EL (cell line): ENCODE measurements around the gene SMPD4.
A peak's percentile ranks its signal among the peaks of the same experiment; 100 is the strongest.
"Not testable (repeated sequence)": the region's sequence is repeated elsewhere in the genome, so short reads cannot be mapped to it uniquely, and the experiment has no call there.

Experiments used
- DNase-seq: peaks from one replicate; pipeline ENCODE4 v3.0.0-alpha.2; 2016

SMPD4 gene

DNA sequence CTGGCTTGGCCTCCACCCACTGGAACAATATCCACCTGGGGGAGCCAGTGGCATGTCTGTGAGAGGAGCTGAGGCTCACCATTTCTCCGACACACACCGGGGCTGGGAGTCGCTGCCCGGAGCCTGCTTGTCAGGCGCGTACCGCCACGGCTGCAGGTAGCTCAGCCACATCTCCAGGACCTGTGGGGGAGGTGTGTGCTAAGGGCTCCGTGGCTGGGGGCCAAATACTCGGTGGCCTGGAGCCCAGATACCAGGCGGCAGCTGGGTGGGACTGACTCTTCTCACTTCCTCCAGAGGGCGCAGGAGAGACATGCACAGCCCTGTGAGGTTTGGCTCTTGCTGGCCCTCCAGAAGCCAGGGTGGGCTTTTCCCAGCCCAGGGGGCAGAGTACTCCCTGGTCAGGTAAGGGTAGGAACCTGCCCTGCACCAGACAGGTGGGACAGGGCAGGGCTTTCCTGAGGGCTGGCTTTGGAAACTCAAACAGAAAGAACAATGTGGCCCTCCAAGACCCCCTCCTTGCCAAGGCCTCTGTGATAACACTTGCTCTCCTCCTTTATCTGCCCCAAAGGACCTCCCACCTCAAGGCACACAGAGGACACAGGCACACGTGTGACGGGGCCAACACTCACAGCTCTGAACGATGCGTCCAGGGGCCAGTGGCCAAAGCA is 25.3 kb downstream of the SMPD4 start:
- DNase-seq, result peak; percentile 31

DNA sequence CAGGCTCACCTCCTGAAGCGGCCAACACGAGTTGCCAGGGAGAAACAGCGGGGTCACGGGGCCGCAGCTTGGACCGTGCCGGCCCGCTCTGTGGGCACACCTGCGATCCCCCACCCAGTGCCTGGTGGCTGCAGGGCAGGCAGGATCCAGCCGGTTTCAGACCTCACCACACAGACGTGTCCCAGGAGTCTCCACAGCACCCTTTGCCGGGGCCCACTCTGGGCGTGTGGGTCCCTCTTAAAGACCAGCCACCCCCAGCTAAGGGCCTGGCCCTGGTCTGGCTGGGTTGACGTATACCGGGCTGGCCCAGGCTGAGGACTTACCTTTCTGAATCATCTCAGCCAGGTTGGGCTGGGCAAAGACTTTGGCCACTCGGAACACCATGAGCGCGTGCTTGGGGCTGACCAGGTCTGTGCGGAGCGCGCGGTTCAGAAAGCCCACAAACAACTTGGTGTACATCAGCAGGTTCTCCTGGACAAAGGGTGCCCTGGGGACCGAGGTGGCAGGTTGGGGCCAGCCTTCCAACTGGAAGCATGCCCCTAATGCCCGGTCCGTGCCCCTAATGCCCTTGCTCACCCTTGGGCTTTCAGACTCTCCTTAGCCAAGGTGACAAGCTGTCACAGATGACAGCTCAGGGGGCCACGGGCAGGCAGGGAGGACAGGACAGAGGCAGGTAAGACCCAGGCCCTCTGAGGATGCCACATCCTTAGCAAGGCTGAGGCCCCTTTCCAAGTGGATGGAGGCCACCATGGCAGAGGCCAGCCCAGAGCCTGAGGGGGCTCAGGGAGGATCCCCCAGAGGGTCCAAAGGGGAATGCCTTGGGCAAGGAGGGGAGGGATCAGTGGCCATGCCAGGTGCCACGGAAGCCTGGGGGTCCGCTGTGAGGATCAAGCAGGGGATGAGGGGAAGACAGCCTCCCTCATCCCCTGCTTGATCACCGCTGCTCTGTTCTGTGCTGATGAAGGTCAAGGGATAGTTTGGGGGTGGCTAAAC is 26.3 kb downstream of the SMPD4 start:
- no peak for DNase-seq

DNA sequence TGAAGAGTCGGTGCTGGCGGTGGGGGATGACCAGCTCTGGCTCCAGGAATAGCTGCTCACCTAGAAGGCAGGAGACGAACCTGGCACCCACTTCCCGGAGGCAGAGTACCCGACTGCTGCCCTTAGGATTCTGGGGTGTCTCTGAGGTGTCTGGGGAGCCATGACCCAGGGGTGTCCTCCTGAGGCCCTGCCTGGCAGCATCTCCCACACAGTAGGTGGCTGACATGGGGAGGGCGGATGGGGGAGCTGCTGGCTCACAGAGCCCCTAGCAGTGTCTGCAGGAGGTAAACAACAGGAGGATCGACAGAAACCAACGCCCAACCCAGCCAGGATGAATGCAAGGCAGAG is 27.0 kb downstream of the SMPD4 start:
- DNase-seq, result not testable (repeated sequence)

DNA sequence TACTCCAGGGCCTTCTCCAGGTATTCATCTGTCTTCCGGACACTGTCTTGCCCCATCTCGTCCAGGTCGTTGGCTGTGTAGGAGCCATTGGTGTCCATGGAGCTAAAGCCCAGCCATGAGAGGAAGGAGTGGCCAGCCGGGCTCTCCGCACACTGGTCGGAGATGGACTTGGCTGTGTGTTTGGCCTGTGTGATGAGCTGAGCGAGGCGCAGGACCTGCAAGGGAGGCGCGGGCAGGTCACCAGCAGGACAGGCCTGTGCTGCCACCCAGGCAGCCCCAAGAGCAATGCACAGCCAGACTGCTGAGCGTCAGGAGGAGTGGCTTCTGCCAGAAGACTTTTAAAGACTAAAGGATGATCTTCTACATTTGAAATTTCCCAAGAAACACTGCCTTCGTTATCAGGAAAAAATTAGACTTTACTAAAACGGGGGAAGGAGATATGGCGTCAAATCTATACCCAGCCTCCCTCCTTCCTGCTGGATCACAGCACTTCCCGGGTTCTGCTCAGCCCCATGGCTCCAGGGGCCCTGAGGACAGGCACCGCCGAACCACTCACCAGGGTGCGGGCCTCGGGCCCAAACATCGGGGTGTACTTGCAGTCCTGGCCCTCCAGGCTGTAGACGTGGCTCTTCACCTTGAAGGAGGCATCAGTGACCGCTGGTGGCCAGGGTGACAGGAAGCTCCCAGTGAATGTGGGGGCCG is 27.5 kb downstream of the SMPD4 start:
- not testable (repeated sequence) for DNase-seq

DNA sequence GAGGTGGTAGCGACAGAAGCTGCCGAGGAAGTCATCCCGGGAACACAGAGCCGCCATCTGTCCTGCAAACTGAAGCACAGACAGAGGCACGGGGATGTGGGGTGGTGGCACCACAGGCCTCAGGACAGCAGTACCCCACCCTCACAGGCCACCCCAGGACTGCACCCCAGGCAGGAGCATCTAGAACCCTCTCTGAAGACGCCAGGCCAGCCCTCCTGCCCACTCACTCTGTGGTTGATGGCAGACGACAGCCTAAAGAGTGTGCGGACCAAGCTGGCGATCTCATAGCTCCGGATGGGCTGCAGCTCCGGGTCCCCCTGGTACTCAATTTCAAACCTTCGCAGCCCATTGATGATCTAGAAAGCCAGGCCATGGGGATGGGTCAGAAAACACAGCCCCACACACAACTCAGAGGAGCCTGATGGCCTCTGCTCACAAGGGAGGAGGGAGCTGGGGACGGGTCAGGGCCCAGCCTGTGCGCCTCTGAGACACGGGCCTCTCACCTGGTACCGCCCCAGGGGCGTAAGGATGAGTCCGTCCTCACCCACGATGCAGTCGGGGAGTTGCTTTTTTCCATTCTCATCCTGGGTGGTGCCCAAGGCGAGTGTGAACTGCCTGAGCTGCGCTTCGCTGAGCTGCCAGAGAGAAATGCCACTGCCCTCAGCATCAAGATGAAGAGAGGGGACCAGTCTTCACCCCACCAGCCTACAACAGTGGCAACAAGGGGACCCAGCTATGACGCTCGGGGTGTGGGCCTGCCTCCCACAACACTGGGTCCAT is 28.4 kb downstream of the SMPD4 start:
- no peak for DNase-seq

DNA sequence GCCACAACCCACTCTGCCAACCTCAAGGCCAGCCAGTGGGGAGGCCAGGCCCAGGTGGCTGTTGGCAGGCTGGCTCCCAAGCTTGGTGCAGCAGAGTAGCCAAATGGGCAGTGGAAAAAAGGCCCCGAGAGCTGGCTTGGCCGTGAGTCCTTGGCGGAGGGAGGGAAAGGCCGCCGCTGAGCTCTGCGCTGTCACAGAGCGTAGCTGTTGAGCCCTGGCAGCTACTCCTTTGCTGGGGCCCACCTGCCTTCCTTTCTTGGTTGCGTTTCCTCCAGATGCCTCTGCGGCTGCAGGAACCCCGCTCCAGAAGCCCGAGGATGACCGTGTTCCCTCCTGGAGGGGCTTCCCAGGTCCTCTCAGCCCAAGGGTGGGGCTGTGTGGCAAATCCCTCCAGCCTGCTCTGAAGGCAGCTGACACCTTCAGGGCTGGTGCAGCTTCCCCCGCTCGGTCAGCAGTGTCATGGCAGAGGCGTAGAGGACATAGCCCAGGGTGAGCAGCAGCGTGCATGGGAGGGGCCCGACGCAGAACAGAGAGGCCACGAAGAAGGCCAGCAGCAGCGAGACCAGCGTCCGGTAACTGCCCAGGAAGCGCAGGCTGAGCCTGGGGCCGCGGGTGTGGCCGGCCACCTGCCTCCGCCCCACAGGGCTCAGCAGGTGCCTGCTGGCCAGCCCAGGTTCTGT is 29.1 kb downstream of the SMPD4 start:
- not testable (repeated sequence) for DNase-seq

DNA sequence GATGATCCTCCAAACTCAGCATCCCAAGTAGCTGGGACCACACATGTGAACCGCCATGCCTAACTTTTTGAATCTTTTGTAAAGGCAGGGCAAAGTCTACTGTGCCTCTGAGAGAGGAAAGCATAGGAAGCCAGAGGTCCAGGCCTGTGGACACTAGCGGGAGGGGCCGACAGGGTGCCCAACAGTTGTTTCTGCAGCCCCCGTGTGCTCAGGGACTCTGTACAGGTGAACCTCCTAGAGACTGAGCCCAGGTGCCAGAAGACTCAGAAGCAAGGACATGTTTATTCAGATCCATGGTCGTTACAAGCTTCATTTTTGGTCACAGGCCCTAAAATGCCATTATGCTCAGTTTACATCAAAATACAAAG is 30.3 kb downstream of the SMPD4 start:
- not testable (repeated sequence) for DNase-seq

DNA sequence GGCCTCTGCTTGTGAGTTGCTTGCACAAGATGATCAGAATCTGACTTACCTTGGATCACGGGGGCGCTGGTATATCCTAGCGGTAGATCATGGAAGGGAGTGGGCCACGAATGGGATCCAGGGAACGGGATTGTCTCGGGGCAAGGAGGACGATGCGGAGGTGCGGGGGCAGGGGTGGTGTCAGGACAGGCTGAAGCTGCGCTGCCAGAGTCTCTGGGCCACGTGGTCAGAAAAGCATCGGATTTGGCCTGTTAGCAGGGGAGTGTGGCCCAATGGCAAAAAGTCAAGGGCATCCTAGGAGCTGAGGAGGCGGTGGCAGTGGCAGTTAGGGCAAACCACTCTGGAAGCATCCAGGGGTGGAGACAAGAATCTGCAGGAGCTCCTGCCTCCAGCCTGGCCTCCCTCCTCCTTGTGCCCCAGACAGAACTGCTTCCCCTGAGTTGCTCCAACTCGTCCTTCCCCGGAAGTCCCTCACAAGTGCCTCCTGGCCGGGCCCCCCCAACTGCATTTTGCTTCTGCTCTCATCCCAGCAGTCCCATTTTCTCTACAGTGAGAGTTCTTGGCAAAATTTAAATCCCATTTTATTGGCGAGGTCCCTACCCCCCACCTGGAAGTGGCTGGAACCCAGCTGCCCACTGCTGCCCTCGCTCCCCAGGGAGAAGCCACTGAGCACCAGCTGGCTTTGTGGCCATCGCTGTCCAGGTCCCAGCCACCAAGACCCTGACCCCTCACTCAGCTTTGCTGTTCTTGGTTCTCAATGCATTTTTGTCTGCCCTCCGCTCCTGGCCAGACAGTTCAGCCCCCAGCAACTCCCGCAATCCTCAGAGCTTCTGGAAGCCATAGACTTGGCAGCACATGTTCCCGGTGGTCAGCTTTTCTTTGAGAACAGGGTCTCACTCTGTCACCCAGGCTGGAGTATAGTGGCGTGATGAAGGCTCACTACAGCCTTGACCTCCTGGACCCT is 30.9 kb downstream of the SMPD4 start:
- no peak for DNase-seq

DNA sequence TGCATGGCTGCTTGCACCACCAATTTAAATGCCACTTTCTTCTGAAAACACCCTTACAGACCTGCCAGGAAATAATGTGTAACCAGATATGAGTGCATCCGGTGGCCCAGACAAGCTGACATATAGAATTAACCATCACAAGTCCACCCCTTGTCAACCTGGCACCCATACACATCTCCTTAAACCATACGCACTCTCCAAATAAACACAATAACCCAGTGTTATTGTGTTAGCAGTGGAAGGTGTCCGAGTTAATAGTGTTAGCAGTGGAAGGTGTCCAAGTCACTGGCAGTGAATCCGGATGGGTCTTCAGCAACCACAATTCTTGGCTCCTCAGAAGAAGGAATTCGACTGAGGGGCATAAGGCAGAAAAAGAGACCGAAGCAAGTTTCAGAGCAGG is 32.9 kb downstream of the SMPD4 start:
- not testable (repeated sequence) for DNase-seq

DNA sequence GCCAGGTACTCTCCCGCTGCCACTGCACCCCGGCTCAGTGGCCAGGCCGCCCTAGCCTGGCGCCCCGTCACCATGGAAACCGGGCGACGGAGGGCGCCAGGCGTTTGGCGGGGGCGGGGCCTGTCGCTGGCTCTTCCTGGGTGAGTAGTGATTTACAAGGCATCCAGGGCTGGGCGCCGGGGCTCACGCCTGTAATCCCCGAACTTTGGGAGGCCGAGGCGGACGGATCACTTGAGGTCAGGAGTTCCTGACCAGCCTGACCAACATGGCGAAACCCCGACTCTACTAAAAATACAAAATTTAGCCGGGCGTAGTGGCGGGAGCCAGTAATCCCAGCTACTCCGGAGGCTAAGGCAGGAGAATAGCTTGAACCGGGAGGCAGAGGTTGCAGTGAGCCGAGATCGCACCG is 36.4 kb downstream of the SMPD4 start, which contains the start of gene CCDC74B:
Gene CCDC74B, minus strand, starts transcription at position 107 of the 409 bp plus-strand sequence. CDS start 116 bp downstream, outside the sequence.
- peak; percentile 59 for DNase-seq

DNA sequence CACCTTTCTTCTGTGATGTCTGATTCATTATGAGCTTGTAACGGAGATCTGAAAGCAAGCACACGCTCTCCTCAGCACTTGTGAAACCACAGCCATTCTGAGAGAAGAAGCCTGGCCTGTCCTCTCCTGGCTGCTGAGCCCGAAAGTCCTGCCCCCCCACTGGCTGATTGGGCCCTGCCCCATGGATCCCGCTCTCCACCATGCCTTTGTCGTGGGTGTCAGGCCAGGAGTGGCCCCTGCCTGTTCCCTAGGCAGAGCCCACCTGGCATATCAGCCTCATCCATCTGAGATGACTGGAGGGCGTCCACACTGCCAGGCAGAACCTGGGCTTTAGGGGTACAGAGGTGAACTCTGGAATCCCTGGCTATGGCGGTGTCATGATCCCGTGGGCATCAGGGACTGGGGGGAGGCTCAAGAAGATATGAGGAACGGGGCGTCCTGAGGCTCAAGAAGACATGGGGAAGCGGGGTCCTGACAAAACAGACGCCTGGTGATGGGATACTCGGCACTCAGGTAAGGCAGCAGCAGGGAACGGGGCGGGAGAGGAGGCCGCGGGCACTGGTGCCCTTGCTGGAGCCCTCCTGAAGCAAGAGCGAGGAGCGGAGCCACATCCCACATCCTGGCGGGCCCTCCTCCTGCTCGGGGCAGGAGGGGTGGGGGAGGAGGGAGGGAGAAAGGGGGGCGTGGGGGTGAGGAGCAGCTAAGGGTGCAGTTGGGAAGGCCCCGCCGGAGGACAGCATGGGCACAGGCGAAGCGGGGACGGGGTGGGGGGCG is 37.9 kb downstream of the SMPD4 start:
- DNase-seq, result not testable (repeated sequence)

DNA sequence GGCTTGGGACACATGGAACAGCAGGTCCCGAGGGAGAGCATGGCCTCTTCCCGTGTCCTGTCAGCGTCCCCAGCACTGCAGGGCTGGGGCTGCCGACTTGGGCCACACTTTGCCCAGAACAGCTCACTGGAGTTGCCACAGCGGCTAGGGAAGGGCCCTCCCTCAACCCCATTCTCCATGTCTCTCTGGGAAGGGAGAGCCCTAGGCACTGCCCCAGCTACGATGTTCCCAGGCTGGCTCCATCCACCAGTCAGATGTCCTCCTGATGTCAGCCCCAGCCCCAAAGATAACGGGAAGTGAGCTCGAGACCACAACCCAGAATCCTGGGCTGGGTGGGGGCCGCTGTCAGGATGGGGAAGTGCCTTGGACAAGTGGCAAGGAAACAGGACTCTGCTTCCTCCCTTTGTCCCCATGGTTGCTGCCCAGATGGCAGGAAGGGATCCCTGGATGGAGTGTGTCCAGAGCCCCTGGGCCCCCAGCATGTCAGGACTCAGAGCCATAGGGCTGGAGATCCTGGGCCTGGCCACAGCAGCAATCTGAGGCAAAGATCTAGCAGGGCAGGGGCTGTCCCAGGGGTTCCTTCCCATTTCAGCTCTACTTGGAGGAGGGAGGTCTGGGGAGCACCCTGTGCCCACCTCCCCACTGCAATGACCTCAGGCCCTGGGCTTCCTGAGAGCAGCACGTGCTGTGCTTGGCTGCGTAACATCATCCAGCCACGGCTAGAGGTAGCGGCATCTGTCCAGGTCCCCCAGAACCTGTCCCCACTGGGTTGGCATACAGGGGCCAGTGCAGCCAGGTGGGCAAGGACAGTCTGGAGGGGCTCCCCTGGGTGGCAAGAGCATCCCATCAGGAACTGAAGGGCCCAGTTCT is 38.8 kb downstream of the SMPD4 start:
- not testable (repeated sequence) for DNase-seq

DNA sequence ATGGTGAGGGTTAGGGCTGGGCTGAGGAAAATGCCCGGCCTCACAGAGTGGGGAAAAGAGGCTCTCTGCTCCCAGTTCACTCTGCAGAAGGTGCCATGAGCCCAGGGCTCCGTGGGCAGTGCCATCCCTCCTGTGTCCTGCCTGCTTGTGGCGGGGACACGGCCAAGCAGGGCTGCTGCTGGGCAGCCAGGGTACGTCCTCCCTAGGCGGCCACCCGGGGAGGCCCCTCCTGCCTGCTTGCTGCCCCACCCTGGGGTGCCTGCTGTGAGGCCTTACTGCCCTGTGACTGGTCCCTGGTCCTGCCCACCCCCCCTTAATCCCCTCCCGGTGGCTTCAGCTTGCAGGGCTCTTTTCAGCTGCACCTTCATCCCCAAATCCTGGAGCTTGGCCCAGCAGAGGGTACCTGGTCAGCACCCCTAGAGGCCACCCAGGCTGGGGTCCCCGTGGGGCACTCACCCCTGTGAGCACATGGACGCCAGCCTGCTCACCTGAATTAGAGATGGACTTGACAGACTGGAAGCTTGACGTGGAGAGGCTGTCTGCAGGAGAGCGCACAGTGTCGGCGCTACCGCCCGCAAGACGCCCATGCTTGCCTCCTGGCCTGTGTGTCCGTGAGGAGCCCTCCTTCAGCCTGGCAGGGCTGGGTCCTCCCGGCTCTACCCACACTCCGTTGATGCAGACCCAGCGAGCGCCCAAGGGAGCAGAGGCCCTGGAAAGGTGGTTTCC is 39.6 kb downstream of the SMPD4 start:
- not testable (repeated sequence) for DNase-seq

DNA sequence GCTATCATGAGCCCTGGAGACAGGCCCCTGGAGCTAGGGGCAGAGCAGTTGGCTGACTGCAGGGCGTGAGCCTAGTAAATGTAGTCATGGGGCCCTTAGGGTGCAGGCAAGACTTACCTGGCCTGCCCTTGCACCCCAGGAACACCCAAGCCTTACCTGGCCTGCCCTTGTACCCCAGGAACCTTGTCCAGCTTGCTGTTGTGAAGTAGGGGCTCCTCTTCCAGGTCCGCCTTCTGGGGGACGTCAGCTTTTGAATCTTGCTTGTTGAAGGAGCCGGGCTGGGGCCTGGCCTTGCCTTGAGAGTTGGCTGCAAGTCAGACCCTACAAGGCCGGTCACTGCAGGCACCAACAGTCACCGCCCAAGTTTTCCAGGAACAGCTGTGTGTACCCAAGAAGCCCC is 40.4 kb downstream of the SMPD4 start:
- DNase-seq, result not testable (repeated sequence)

DNA sequence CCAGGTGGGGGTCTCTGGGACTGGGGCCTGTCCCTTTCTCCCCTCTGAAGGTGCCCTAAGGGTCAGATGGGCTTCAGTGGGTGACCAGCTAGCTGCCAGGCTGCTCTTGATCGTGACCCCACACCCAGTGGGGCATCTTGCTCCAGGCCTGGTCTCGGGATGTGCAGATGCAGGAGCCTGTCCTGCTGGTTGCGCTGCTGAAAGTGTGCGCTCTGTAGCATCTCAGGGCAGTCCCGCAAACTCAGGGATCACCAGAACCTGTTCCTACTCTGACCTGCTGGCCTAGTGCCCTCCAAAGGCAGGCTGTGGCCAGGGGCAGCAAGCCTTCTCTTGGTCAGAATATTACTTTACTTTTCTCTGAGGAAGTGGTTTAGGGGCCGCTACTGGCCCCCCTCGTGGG is 40.9 kb downstream of the SMPD4 start:
- DNase-seq, result not testable (repeated sequence)

DNA sequence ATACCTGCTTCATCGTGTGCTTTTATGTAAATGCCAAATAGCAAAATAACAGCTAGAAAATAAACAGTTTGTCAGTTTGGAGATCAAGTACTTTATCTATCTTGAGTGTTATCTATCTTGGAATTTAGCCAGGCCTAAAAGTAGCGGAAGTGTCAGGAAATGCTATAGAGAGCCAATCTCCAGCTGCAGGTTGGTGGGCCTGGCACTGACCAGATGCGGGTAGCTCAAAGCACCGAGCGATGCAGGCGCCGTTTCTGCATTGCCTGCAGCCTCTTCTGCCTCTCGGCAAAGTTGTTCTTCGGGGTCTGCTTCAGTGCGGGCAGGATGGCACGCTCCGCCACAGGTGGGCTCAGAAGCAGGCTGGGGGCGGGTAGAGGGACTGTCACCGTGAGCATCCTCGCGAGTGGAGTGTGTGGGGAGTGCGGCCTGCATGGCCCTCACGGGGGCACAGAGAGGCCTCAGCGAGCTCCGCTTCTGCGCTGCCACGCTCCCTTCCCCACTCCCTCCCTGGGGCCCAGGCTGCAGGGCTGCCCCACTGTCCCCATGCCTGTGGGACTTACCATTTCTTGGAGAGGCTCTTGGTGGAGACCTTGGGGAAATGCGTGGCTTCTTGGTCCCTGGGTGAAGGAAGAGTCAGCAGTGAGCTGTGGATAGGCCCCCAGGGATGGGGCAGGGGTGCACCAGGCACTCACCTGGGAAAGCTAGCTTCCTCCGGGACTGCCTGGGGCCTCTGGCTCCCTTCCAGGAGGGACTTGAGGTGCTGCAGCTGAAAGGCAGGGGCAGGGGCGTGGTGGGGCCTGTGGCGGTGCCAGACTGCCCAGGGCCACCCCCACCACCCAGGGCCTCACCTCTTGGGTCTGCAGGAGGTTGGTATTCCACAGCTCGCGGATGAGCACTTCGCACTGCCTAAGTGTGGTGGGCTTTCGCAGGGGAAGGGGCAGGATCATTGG is 41.8 kb downstream of the SMPD4 start:
- not testable (repeated sequence) for DNase-seq

DNA sequence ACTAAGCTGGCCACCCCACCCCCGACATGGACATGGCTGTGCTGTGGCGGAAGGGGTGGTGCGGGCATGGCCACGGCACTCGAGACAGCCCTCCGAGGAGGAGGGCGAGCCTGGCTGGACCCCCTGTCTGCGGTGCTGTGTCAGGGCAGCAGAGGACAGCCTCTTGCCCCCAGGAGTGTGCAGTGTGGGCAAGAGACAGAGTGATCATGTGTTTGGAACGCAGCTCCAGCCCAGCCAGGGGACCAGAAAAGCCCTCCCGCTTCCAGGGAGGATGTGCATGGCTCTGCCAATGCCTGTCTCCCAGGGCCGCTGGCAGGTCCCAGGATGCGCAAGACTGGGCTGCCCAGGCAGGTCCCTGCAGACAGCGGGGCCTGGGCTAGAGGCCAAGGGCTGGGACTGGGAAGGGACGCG is 42.6 kb downstream of the SMPD4 start:
- DNase-seq, result not testable (repeated sequence)
